NB4 (cell line): ENCODE measurements around the gene RASGRP2.

Experiments
- DNase-seq: peaks from one replicate; pipeline ENCODE4 v3.0.0; 2010; ENCODE audit warnings: low read depth
- H3K4me3 ChIP-seq: one replicate; pipeline ENCODE4 v1.5.1; 2011; ENCODE audit warnings: mild to moderate bottlenecking, low read depth, low read length, moderate library complexity
- CTCF ChIP-seq: IDR thresholded peaks from one replicate; pipeline ENCODE4 v1.5.1; 2012; ENCODE audit warnings: low read depth, low read length
- MAX ChIP-seq: IDR thresholded peaks from 2 replicates; pipeline ENCODE4 v1.6.1; 2011; ENCODE audit warnings: low read depth, low read length
- MYC ChIP-seq: IDR thresholded peaks from 2 replicates; pipeline ENCODE4 v1.6.1; 2011; ENCODE audit warnings: low read depth, low read length
- POLR2A ChIP-seq: IDR thresholded peaks from 2 replicates; pipeline ENCODE4 v1.6.1; 2011; ENCODE audit warnings: mild to moderate bottlenecking; ENCODE audit not compliant: insufficient read length; ENCODE audit errors: extremely low read depth

Gene RASGRP2

GRCh38 chr11:64743591-64744543, at the start of gene RASGRP2:
Gene RASGRP2, minus strand, starts transcription at chr11:64744142. Its CDS starts 1,276 bp downstream, at chr11:64742866.
- H3K4me3 ChIP-seq, result peak within 1 kb of the TSS; percentile 91
- peak; percentile 94 for DNase-seq
- TF ChIP-seq POLR2A (peak; percentile 58), MAX (peak; percentile 95), MYC (peak; percentile 51; the same call in 1 of the 2 replicates), CTCF (peak; percentile 78)

GRCh38 chr11:64792482-64792881, 48.5 kb upstream of the RASGRP2 start:
- TF ChIP-seq MAX (no peak), MYC (no peak), CTCF (no peak), POLR2A (no peak)
- DNase-seq, result no peak
- H3K4me3 ChIP-seq, result no peak overlapping the region

- no peak overlapping the region for H3K4me3 ChIP-seq
- TF ChIP-seq MAX (no peak), MYC (no peak), CTCF (no peak), POLR2A (no peak)
- no peak for DNase-seq
These were observed 47.9 kb upstream of the RASGRP2 start for GRCh38 chr11:64791781-64792291.

DNA sequence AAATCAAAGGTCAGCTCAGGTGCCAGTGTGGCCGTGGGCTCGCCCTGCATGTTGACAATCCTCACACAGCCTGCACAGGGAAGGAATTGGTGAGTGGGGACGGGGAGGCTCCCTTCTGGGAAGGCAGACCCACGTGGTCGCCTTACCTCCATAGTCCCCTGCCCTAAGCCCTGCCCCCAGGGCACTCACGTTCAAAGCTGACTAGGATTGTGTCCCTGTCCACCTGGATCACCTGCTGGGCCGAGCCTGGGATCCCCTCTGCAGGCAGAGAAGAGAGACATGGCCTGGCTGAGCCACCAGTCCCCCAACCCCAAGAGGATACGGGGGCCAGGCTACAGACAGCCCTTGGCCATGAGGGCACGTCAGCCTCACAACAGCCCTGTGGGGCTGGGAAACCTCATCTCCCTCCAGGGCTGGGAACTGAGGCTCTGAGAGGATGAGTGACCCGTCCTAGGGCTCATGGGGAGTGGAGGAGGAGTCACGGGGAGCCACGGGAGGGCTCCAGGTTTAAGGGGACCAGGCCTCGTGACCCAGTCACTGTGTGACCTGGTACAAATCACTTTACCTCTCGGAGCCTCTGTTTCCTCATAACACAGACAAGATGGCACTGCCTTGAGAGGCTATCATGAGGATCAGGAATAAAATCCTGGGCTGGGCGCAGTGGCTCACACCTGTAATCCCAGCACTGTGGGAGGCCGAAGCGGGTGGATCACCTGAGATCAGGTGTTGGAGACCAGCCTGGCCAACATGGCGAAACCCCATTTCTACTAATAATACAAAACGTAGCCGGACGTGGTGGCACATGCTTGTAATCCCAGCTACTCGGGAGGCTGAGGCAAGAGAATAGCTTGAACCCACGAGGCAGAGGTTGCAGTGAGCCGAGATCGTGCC, 46.5 kb upstream of the RASGRP2 start:
- TF ChIP-seq MAX (no peak), MYC (no peak), CTCF (no peak)
- no peak overlapping the region for H3K4me3 ChIP-seq
- DNase-seq, result no peak

DNA sequence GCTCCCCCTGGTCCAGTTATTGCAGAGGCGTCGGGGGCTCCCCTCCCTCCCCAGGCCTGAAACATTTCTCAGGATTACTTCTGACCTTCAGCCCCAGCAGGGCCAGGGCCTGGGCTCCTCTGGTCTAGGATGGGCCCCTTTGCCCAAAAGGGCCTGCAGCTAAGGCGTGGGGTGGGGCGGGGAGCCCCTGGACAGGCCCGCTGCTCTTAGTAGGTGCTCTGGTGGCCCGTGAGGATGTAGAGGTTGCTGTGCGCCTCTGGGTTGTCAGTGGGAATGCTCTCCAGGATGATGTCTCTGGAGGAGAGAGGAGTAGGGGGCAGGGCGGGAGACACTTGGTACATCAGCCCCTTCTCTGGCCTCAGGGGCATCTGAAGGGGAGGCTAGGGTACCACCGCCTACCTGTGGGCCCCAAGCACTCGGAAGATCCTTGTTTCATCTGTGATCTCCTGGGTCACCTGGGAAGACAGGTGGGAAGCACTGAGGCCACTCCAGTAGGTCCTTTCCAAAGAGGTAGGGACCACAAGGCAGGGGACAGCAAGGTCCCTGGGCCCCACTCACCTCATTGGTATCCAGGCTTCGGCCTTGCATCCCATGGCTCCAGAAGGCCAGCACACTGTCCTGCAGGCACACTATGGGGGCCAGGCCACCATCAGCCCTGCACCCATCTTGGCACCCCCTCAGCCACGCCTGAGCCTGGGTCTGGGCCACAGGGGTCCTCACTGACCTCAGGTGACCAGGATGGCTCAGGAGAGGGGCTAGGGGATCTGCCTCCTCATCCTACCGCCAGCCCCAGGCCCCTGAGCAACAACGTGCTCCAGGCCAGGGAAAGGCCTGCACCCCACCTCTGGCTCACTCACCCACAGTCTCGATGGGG, 45.6 kb upstream of the RASGRP2 start:
- TF ChIP-seq POLR2A, result no peak
- no peak overlapping the region for H3K4me3 ChIP-seq
- DNase-seq, result no peak
